ENCODE measurements around the gene SAMD11. TPM values are rescaled to one million over a fixed set of nuclear protein-coding genes. Genes with fewer than 3 reads are reported as not detected.

The SAMD11 gene
- total RNA-seq, 4 donors from 2014 or later, result 2.6 to 15.9 (median 11.5) TPM

GRCh38 chr1:973459-974292 lies 50.0 kb downstream of the SAMD11 start:
- H3K9me3 ChIP-seq, result no peaks in the 10 kb centered on the region
- H3K27ac ChIP-seq, result no peak overlapping the region
- H3K4me3 ChIP-seq, result no peak overlapping the region
- DNase-seq (ENCODE audit: low spot score in 2 of 2), result no peak
- no peak for TF ChIP-seq POLR2A (IDR thresholded peaks at IDR 0.05)
- TF ChIP-seq CTCF (IDR thresholded peaks at IDR 0.05), result no peak
- TF ChIP-seq EP300 (IDR thresholded peaks at IDR 0.05), result no peak
- H3K36me3 ChIP-seq, result no peaks in the 10 kb centered on the region
- peaks cover 2 to 74% of the 10 kb centered on the region in 2 donors for H3K27me3 ChIP-seq
- peaks cover 0 to 8% (median 0%) of the 10 kb centered on the region in 4 donors for H3K4me1 ChIP-seq
- 70 to 71% methylated on average over 27 to 28 of the region's 28 CpGs for WGBS, 2 donors

GRCh38 chr1:974293-974640 lies 50.5 kb downstream of the SAMD11 start:
- Histone ChIP-seq H3K4me3 (no peak overlapping the region), H3K36me3 (no peaks in the 10 kb centered on the region), H3K27ac (no peak overlapping the region), H3K27me3 (peaks cover 2 to 68% of the 10 kb centered on the region in 2 donors), H3K4me1 (peaks cover 0 to 8% (median 0%) of the 10 kb centered on the region in 4 donors), H3K9me3 (no peaks in the 10 kb centered on the region)
- no peak for TF ChIP-seq EP300 (IDR thresholded peaks at IDR 0.05)
- TF ChIP-seq POLR2A (IDR thresholded peaks at IDR 0.05), result no peak
- TF ChIP-seq CTCF (IDR thresholded peaks at IDR 0.05), result no peak
- 70 to 85% methylated on average over 3 to 11 of the region's 11 CpGs for WGBS, 2 donors
- no peak for DNase-seq (ENCODE audit: low spot score in 2 of 2)

- Histone ChIP-seq H3K9me3 (no peaks in the 10 kb centered on the region), H3K4me3 (no peak overlapping the region), H3K4me1 (peaks cover 0 to 8% (median 0%) of the 10 kb centered on the region in 4 donors), H3K36me3 (no peaks in the 10 kb centered on the region), H3K27me3 (peaks cover 2 to 66% of the 10 kb centered on the region in 2 donors), H3K27ac (no peak overlapping the region)
- no peak for DNase-seq (ENCODE audit: low spot score in 2 of 2)
- WGBS, 2 donors, result 52 to 57% methylated on average over 16 to 17 of the region's 17 CpGs
- no peak for TF ChIP-seq POLR2A (IDR thresholded peaks at IDR 0.05)
- no peak for TF ChIP-seq CTCF (IDR thresholded peaks at IDR 0.05)
- no peak for TF ChIP-seq EP300 (IDR thresholded peaks at IDR 0.05)
Measured at GRCh38 chr1:974687-975328, 51.1 kb downstream of the SAMD11 start.

GRCh38 chr1:975365-975764 lies 51.6 kb downstream of the SAMD11 start:
- H3K36me3 ChIP-seq, result no peaks in the 10 kb centered on the region
- peaks cover 0 to 8% (median 0%) of the 10 kb centered on the region in 4 donors for H3K4me1 ChIP-seq
- H3K27me3 ChIP-seq, result peaks cover 2 to 61% of the 10 kb centered on the region in 2 donors
- H3K27ac ChIP-seq, result no peak overlapping the region
- no peak for DNase-seq (ENCODE audit: low spot score in 2 of 2)
- no peak for TF ChIP-seq EP300 (IDR thresholded peaks at IDR 0.05)
- no peak for TF ChIP-seq POLR2A (IDR thresholded peaks at IDR 0.05)
- no peak for TF ChIP-seq CTCF (IDR thresholded peaks at IDR 0.05)
- 50 to 72% methylated on average over 4 to 6 of the region's 9 CpGs for WGBS, 2 donors
- no peaks in the 10 kb centered on the region for H3K9me3 ChIP-seq
- no peak overlapping the region for H3K4me3 ChIP-seq
